ENCODE data around the gene CORIN.

Gene CORIN, protein sequence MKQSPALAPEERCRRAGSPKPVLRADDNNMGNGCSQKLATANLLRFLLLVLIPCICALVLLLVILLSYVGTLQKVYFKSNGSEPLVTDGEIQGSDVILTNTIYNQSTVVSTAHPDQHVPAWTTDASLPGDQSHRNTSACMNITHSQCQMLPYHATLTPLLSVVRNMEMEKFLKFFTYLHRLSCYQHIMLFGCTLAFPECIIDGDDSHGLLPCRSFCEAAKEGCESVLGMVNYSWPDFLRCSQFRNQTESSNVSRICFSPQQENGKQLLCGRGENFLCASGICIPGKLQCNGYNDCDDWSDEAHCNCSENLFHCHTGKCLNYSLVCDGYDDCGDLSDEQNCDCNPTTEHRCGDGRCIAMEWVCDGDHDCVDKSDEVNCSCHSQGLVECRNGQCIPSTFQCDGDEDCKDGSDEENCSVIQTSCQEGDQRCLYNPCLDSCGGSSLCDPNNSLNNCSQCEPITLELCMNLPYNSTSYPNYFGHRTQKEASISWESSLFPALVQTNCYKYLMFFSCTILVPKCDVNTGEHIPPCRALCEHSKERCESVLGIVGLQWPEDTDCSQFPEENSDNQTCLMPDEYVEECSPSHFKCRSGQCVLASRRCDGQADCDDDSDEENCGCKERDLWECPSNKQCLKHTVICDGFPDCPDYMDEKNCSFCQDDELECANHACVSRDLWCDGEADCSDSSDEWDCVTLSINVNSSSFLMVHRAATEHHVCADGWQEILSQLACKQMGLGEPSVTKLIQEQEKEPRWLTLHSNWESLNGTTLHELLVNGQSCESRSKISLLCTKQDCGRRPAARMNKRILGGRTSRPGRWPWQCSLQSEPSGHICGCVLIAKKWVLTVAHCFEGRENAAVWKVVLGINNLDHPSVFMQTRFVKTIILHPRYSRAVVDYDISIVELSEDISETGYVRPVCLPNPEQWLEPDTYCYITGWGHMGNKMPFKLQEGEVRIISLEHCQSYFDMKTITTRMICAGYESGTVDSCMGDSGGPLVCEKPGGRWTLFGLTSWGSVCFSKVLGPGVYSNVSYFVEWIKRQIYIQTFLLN

DNA sequence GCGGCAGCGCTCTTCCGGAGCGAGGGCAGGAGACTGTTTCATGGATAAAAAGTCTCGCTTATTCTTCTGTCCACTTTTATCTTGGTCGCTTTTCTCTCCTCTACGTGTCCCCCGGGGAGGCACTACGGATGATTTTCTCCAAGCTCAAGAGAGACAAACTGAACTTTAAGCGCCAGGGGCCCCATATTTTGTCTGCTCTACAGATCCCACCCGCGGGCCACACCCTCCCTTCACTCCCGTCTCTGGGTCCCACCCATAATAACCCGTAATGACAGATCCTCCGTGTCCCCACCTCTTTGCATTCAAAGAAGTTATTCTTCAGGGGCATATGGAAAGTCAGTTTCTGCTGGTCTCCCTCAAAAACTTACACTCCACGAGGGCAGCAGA, at the start of gene CORIN:
Gene CORIN (minus strand): TSS at position 160 of the 387 bp plus-strand sequence. CDS start 118 bp downstream, at position 42.
- DNase-seq (ENCODE audit: low spot score) (no peak), FAIRE-seq (no peak)

DNA sequence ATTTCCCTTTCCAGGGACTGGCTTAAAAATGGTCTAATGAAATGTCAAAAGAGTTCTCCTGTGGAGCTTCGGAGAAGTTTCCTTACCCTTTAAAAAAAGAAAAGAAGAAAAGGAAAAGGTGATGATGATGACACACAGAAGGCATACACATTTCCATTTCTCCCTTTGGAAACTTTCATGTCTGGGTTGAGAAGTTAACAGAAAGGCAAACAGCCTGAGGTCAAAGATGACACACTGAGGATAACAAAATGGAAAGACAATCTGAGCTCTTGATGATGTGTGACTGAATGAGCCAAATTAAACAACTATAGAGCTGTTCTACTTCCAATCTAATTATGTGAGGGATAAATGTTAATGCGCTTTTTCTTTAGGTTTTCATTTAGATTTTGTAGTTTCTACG, 44.4 kb upstream of the CORIN start:
- FAIRE-seq: no peak
- no peak for DNase-seq (ENCODE audit: low spot score)

DNA sequence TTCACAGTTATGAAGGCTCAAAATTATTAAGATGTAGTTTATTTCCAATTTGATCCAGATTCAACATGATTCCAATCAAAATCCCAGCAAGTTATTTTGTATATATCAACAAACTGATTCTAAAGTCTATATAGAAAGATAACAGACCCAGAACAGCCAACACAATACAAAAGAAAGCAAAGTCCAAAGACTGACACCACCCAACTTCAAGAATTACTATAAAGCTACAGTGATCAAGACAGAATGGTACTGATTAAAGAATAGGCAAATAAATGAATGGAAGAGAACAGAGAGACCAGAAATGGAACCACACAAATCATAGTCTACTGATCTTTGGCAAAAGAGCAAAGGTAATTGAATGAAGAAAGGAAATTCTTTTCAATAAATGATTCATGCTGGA, 41.6 kb upstream of the CORIN start:
- FAIRE-seq (no peak), DNase-seq (ENCODE audit: low spot score) (no peak)

DNA sequence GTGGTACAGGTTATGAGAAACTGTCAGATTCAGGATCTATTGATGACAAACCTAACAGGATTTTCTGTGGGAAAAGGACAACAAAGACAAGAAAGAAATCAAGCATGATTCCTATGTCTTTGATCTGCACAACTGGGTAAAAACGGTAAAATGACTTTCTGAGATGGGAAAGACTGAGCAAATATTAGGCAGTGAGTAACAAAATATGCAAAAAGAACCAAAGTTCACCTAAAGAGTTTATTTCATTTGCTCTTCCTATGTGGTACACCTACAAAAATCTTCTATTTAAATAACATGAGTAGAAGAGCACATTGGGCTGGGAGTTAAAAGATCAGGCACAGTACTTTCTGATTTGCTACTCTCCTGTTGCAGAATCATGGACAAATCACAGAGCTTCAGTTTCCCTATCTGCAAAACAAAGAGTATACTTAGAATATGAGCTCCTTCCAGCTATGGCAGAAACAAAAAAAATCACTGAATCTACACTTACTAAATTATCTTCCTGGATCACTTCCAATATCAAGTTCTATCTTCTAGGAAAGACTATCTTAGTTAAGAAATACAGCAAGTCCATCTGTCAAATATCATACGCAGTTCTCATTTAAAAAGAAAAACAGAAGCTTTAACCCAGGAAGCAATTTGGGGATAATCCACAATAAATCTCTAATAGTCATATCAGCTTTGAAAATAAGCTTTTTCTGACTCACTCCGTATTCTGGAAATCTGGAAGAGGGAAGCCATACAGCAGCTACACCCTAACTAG, 39.1 kb upstream of the CORIN start:
- DNase-seq (ENCODE audit: low spot score) (no peak), FAIRE-seq (no peak)

DNA sequence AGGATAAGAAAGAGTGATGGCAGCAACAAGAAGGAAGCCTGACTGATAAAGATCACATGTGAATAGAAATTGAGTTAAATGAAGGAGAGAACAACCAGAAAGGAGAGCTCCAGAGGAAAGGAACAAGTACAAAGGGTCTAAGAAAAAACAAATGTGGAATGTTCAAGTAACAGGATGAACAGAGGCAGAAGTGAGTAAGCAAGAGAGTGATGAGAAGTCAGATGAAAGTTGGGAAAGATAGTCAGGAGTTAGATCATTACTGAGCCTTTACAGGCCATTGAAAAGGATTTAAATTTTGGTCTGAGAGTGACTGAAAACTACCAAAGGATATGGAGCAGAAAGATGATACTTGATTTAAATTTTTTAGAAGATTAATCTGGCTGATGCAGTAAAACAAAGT, 38.4 kb upstream of the CORIN start:
- no peak for DNase-seq (ENCODE audit: low spot score)
- no peak for FAIRE-seq

DNA sequence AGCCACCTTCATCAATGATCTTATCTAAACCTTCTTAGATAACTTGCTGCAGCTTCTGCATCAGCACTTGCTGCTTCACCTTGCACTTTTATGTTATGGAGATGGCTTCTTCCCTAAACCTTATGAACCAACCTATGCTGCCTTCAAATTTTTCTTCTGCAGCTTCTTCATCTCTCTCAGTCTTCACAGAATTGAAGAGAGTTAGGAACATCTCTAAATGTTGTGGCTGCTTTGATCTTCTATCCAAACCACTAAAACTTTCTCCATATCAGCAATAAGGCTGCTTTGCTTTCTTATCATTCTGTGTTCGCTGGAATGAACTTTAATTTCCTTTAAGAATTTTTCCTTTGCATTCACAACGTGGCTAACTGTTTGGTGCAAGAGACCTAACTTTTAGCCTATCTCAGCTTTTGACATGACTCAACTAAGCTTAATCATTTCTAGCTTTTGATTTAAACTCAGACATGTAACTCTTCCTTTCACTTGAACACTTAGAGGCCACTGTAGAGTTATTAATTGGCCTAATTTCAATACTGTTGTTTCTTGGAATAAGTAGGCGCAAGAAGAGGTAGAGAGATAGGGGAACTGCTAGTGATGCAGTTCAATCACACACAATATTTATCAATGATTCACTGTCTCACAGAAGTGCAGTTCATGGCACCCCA, 36.1 kb upstream of the CORIN start:
- DNase-seq (ENCODE audit: low spot score): no peak
- FAIRE-seq: no peak

DNA sequence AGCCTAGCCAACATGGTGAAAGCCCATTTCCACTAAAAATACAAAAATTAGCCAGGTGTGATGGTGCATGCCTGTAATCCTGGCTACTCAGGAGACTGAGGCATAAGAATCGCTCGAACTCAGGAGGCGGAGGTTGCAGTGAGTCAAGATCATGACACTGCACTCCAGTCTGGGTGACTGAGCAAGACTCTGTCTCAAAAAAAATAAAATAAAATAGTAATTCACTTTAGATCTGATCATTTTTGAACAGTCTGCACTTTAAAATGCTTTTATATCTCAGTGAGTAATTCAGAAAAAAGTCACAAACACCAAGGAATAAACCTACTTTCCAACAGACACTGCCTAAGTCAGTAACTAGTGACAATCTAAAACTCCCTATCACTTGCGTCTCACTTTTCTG, 25.6 kb upstream of the CORIN start:
- no peak for DNase-seq (ENCODE audit: low spot score)
- no peak for FAIRE-seq

DNA sequence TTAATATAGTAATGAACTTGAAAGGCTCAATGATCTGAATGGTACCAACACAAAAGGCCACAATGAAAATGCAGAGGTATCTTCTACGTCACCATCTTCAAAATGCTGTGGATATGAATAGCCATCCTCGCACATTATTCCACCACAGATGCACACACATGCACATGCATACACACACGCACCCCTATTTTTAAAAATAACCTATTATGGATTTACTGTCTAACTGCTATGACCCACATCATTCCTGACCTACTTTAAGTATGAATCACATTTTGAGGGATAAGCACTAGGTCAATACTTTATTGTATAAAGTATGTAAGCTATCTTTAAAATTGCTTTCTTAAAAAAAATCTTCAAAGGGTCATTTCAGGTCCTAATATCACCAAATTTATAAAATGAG, 24.4 kb upstream of the CORIN start:
- FAIRE-seq (no peak), DNase-seq (ENCODE audit: low spot score) (peak; percentile 4)

DNA sequence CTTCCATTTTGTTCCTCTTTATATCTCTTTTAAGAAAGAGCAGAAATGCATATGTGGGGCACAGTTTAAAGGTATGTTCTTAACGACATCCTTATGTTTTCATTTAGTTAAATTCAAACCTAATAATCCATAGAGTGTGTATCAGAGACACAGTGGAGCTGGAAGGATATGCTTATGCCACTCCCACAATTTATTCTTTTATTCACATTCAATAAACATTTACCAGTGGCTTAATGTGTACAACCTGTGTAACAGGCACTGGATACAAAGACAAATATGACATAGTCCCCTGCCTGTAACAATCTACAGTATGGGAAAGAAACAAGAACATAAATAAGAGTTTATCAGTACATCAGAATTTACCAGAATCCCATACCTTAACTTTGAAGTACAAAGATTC, 22.4 kb upstream of the CORIN start:
- DNase-seq (ENCODE audit: low spot score): no peak
- no peak for FAIRE-seq

DNA sequence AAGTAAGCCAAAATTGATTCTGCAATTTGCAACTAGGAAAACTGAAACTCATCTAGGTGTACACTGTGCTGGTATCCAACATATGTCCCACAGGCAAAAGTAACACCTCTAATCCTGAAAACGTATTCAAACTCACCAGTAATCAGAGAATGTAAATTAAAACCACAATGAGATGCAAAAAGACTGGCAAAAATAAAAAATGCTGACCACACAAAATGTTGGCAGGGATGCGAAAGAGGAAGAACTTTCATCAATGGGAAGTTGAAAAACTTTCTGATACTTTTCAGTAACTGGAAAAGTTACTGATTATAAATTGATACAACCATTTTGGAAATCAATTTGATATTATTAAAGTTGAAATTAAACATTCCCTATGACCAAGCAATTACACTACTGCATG, 20.1 kb upstream of the CORIN start:
- no peak for DNase-seq (ENCODE audit: low spot score)
- FAIRE-seq: no peak

DNA sequence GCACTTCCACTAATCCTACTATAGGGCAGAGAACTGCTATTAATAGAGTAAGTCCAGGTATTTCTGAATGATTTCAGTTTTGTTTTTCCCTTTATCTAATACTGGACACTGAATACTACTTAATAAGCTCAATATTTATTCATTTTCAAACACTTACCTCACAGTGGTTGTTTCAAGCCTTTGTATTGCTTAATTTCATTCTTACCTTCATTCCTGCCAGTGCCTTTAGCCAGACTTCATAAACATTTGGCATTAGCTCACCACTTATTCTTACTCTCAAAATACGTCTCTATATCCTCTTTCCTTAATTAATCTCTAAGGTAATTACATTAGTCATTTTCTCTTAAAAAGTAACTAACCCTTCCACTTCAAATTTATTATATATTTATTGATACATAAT, 18.8 kb upstream of the CORIN start:
- FAIRE-seq (no peak), DNase-seq (ENCODE audit: low spot score) (no peak)

DNA sequence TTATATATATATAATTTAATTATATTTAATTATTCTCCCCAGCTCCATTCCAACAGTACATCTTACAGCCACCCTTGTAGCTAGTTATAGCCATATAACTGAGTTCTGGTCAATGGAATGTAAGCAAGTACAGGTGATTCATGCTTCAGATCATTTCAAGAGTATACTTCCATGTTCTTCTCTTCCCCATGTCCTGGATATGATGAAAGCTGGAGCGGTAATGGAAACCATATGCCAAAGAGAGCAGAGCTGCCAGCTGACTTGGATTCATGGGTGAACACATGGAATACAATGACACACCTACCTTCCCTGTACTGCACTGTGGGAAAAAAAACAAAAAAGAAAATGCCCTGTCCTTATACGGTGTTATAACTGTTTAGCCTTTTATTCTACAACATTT, 17.5 kb upstream of the CORIN start:
- DNase-seq (ENCODE audit: low spot score) (no peak), FAIRE-seq (peak; percentile 20)

DNA sequence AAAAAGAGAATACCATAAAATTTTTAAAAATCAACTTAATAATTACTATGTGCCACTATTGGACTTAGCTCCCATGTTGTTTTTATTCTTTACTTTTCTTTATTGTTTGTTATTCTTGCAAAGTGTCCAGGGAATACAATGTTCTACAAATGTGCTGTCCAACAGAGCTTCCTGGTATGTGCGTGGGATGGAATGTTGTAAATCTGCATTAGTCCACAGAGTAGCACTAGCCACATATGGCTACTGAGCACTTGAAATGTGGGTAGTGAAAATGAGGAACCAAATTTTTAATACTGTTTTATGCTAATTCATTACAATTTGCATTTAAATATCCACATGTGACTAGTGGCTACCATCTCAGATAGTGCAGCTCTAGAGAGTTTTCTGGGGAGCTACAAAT, 14.3 kb upstream of the CORIN start:
- DNase-seq (ENCODE audit: low spot score) (no peak), FAIRE-seq (no peak)

DNA sequence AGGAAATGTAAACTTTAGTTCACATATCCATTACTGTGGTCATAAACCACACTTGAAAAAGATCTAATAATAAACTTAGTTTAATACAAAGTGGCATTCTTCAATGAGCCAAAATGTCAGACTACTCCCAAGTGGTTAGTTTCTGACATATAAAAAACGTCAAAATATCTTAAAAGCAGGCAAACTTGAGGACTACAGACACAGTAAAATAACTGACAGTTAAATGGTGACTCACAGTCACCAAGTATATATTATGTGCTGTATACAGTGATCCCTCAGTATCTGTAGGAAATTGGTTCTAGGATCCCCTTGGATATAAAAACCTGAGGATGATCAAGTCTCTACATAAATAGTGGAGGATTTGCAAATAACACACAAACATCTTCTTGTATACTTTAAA, 11.6 kb upstream of the CORIN start:
- FAIRE-seq (no peak), DNase-seq (ENCODE audit: low spot score) (no peak)

DNA sequence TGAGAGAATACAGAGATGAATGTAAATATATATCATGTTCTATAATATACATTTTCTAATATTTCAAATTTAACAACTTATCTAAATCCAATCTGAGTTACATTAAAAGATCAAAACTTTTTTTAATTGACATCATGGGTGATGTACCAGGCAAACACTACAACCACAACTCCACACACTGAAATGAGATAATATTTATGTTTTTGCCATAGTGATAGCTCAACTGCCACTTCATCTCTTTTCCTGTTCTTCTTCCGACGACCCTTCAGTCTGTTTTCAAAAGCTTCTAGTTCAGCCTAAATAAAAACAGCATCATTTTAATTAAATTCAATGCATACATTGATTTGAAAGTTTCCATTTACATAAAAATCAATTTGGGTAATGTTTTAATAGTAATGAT, 10.2 kb upstream of the CORIN start:
- DNase-seq (ENCODE audit: low spot score): no peak
- no peak for FAIRE-seq

DNA sequence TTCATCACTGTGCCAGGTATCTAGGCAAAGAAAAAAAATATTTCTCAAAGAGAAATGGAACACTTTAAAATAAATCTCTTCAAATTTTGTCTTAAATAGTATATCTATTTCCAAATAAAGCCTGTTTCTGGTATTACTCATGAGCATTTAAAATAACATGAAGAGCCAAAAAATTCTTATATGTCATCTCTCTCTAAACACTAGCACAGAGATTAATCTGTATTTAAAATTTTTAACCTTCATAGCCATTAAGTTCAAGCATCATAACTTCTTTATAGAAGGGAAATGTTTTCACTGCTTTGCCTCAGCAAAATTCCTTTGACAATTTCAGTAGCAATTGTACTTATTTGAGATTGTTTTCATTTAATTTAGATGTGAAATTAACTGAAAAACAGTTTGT, 5.1 kb upstream of the CORIN start:
- DNase-seq (ENCODE audit: low spot score) (no peak), FAIRE-seq (no peak)

DNA sequence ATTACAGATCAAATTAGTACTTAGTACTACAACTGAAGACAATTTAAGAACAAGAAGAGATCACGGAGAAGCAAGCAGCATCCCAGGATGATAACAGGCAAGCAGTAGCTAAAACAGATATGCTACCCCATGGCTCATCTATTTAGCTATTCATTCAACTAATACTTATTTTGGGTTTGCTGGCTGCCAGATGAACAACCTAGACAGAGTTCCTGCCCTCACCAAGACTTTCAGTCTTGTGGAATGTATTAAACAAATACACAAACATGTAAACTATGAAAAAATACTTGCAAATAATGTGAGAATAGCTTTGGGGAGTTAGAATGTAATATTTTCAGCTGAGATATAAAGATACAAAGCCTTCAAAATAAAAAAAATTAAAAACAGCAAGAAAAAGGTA, 2.4 kb upstream of the CORIN start:
- FAIRE-seq (no peak), DNase-seq (ENCODE audit: low spot score) (no peak)

DNA sequence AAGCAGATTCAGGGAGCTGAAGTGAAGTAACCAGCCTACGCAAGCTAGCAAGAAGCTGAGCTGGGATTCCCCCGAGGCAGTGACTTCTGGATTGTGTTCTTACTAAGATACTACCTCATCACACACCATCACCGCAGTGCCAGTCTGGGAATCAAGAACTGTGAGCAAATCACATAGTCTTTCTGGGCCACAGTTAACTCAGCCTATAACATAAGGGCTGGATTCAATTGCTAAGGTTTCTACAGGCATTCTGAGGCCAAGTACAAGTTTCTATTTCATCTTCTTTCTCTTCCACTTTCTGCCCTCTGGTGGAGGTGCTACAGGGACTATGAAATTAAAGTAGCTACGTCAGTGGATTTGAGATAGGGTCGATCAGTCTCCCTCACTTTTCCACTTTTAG, 1.4 kb upstream of the CORIN start:
- FAIRE-seq (peak; percentile 37), DNase-seq (ENCODE audit: low spot score) (no peak)

DNA sequence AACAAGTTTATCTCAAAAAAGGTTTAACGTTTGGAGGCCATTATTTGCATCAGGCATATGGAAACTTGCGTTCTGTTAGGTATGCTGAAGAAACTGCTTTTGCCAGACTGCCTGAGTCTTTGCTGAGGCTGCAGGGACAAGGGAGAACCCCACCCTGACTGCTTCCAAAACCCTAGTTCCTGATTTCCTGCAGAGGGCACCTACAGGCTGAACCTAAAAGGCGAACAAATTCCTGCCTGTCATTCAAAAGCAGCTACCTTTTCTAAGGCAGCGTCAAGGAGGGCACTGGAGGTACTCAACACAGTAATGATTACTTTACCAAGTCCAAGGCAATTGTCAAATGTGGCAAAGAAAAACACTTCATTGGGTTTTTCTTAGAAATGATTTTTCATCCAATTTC, 578 bp upstream of the CORIN start:
- DNase-seq (ENCODE audit: low spot score): no peak
- no peak for FAIRE-seq

DNA sequence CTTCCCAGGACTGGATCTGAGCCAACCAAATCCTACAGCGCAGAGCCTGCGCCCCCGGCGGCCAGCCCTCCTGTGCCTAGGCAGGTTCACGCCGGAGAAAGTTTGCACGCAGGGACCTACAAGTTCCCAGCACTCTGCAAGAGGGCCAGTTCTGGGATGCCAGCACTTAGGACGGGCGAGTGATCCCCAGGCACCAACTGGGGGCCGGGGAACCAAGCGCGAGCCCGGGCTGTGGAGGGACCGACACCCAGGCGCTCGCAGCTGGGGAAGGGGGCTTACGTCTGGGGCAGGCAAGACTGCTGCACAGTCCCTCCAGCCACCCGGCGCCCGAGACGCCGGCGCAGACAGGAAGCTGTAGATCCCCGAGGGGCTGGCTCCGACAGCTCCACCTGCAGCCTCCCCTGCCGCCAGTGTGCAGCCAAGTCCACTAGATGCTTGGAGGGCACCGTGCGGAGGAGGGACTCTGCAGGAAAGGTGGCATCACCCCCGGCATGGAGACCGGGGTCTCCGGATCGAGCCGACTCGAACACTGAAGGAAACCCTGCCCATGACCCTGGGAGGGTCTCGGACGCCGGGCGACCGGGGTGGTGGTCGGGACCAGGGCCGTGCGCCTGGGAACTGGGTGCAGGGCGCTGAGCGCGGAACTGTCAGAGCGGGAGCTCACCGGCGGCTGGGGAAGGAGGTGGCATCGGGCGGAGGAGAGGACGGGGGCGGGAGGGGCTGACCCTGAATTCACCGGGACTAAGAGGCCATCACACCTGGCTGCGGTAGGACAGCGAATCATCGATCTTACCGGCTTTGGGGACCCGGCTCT, 566 bp downstream of the CORIN start:
- FAIRE-seq: no peak
- DNase-seq (ENCODE audit: low spot score): no peak

Measured in urothelium cell line (cell line).